Activated naive CD4-positive, alpha-beta T cell treated with Interleukin-2 at 50 U/mL for 16 hours (primary cell): Measurements from ENCODE around the gene LPAR3.

Source experiments
- DNase-seq: peaks from one replicate; pipeline ENCODE4 v3.0.0-alpha.2; 2020

The LPAR3 gene

GRCh38 chr1:84823991-84824390, 69.0 kb downstream of the LPAR3 start:
- DNase-seq, result no peak

GRCh38 chr1:84823511-84823910, 69.5 kb downstream of the LPAR3 start:
- DNase-seq, result no peak

GRCh38 chr1:84810343-84810742, 82.7 kb downstream of the LPAR3 start:
- no peak for DNase-seq

- no peak for DNase-seq
These were observed 84.0 kb downstream of the LPAR3 start for GRCh38 chr1:84809023-84809422.

- DNase-seq, result no peak
These were observed 89.4 kb downstream of the LPAR3 start for GRCh38 chr1:84803604-84804003.

- no peak for DNase-seq
These were observed 90.3 kb downstream of the LPAR3 start for GRCh38 chr1:84802567-84803232.

GRCh38 chr1:84800090-84801073, 92.6 kb downstream of the LPAR3 start:
- DNase-seq, result no peak

- DNase-seq, result no peak
These were observed 95.4 kb downstream of the LPAR3 start for GRCh38 chr1:84797603-84798002.

GRCh38 chr1:84795966-84796600, 96.9 kb downstream of the LPAR3 start:
- no peak for DNase-seq

GRCh38 chr1:84795213-84795612, 97.8 kb downstream of the LPAR3 start:
- no peak for DNase-seq

GRCh38 chr1:84792421-84792820, 100.6 kb downstream of the LPAR3 start:
- no peak for DNase-seq

- no peak for DNase-seq
These were observed 104.0 kb downstream of the LPAR3 start for GRCh38 chr1:84789014-84789413.

- no peak for DNase-seq
These were observed 107.6 kb downstream of the LPAR3 start for GRCh38 chr1:84785271-84786036.

- no peak for DNase-seq
These were observed 110.1 kb downstream of the LPAR3 start for GRCh38 chr1:84782881-84783280.

- DNase-seq, result peak; percentile 84
These were observed 110.8 kb downstream of the LPAR3 start for GRCh38 chr1:84781946-84782771.

GRCh38 chr1:84780000-84780716, 112.8 kb downstream of the LPAR3 start:
- no peak for DNase-seq

GRCh38 chr1:84776639-84777038, 116.4 kb downstream of the LPAR3 start:
- DNase-seq, result no peak

GRCh38 chr1:84775535-84775920, 117.5 kb downstream of the LPAR3 start:
- DNase-seq, result no peak

GRCh38 chr1:84774669-84775534, 118.1 kb downstream of the LPAR3 start:
- DNase-seq, result no peak

- DNase-seq, result no peak
These were observed 119.0 kb downstream of the LPAR3 start for GRCh38 chr1:84773933-84774497.
